Suppressor macrophage (primary cell): Measurements from ENCODE around the gene RABIF.
"Not testable (repeated sequence)": the region's sequence is repeated elsewhere in the genome, so short reads cannot be mapped to it uniquely, and the experiment has no call there.

ENCODE experiments used
- DNase-seq, 4 experiments: peaks; one replicate each; pipeline ENCODE4 v3.0.0-alpha.2; 2020 to 2022

Gene RABIF

DNA sequence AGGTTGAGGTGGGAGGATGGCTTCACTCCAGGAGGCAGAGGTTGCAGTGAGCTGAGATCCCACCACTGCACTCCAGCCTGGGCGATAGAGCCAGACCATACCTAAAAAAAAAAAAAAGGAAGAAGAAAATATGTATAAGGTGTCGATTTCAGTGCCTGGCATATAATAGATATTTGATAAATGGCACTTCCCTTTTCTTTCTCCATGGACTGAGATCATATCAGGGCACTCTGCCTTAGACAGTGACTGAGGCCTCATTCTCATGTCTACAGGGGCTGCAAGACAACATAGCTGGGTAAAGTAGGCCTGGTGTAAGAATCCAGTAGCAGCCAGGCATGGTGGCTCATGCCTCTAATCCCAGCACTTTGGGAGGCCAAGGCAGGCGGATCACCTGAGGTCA is 57.0 kb downstream of the RABIF start:
- no peak for DNase-seq

GRCh38 chr1:202829223-202829622 is 59.7 kb downstream of the RABIF start:
- DNase-seq, result not testable (repeated sequence)
